PC-3 (cell line): ENCODE measurements around the gene AMN. TPM values are rescaled to one million over a fixed set of nuclear protein-coding genes. Genes with fewer than 3 reads are reported as not detected.

Experiments used
- ATAC-seq: fragments of 200-7000 bp; cut with Tn5 transposase; 2 replicates; pipeline ENCODE4 v1.9.1; 2020; ENCODE audit warnings: mild to moderate bottlenecking, moderate library complexity
- BruUV-seq: library from RNA; stranded (reverse); fragments of 400-500 nt; replicated peaks from 2 replicates; lab custom pipeline; 2021; lab: Mats Ljungman, UMichigan
- CTCF ChIA-PET: fragments of 300-600 bp; sonication (Branson Sonifier 250); formaldehyde crosslinking; loops from one replicate; lab custom pipeline; 2022; ENCODE audit warnings: antibody characterized with exemption; lab: Charles Lee
- POLR2A ChIA-PET: fragments of 300-600 bp; sonication (Branson Sonifier 250); formaldehyde crosslinking; loops from one replicate; lab custom pipeline; 2022; ENCODE audit warnings: antibody characterized with exemption; ENCODE audit not compliant: unreplicated experiment; lab: Charles Lee
- DNase-seq: peaks from one replicate; pipeline ENCODE4 v3.0.0-alpha.2; 2015
- H2AFZ ChIP-seq: fragments of 300-600 bp; sonication (generic); 2 replicates; pipeline ENCODE4 v1.6.0; 2016; ENCODE audit warnings: antibody characterized with exemption, low read length
- H3F3A ChIP-seq: fragments of 300-600 bp; sonication (generic); one replicate; pipeline ENCODE4 v1.6.0; 2017; ENCODE audit warnings: antibody characterized with exemption, low read length, control low read depth, mild to moderate bottlenecking; ENCODE audit not compliant: unreplicated experiment
- H3K27ac ChIP-seq: fragments of 300-600 bp; sonication (generic); 2 replicates; pipeline ENCODE4 v1.5.1; 2016; ENCODE audit warnings: mild to moderate bottlenecking, low read length
- H3K27me3 ChIP-seq: fragments of 300-600 bp; sonication (generic); 2 replicates; pipeline ENCODE4 v1.6.1; 2016; ENCODE audit warnings: low read length, mixed read lengths
- H3K36me3 ChIP-seq: fragments of 300-600 bp; sonication (generic); 2 replicates; pipeline ENCODE4 v1.6.1; 2016; ENCODE audit warnings: low read depth, mixed run types, low read length, mixed read lengths
- H3K4me1 ChIP-seq: fragments of 300-600 bp; sonication (generic); 2 replicates; pipeline ENCODE4 v1.5.1; 2016; ENCODE audit warnings: low read length; ENCODE audit not compliant: insufficient read depth
- H3K4me2 ChIP-seq: fragments of 300-600 bp; sonication (generic); 2 replicates; pipeline ENCODE4 v1.6.0; 2016; ENCODE audit warnings: low read length
- H3K4me3 ChIP-seq: fragments of 300-600 bp; sonication (generic); 2 replicates; pipeline ENCODE4 v1.5.1; 2016; ENCODE audit warnings: mild to moderate bottlenecking, low read length, mixed read lengths
- H3K79me2 ChIP-seq: fragments of 300-600 bp; sonication (generic); 2 replicates; pipeline ENCODE4 v1.6.1; 2017; ENCODE audit warnings: low read length, mixed read lengths
- H3K9ac ChIP-seq: fragments of 300-600 bp; sonication (generic); 2 replicates; pipeline ENCODE4 v1.6.0; 2016; ENCODE audit warnings: mild to moderate bottlenecking, low read length
- H3K9me2 ChIP-seq: fragments of 300-600 bp; sonication (generic); replicated peaks from 2 replicates; pipeline ENCODE4 v1.6.1; 2016; ENCODE audit warnings: mixed run types, low read length, mixed read lengths
- H3K9me3 ChIP-seq: fragments of 300-600 bp; sonication (generic); 2 replicates; pipeline ENCODE4 v1.6.1; 2016; ENCODE audit warnings: low read length, mixed read lengths
- H4K20me1 ChIP-seq: fragments of 300-600 bp; sonication (generic); 2 replicates; pipeline ENCODE4 v1.6.1; 2016; ENCODE audit warnings: low read length, mixed read lengths
- EZH2 ChIP-seq: fragments of 300-600 bp; sonication (generic); IDR thresholded peaks from one replicate; pipeline ENCODE4 v1.6.1; 2017; ENCODE audit warnings: antibody characterized with exemption, mild to moderate bottlenecking, low read length; ENCODE audit not compliant: unreplicated experiment
- EZH2phosphoT487 ChIP-seq: fragments of 300-600 bp; sonication (generic); IDR thresholded peaks from 2 replicates; pipeline ENCODE4 v1.6.1; 2018; ENCODE audit warnings: mild to moderate bottlenecking, antibody characterized with exemption, low read length, borderline replicate concordance
- intact Hi-C: fragments of 100-400 bp; cut with micrococcal nuclease; formaldehyde crosslinking; loops from 2 replicates; pipeline ENCODE4 v1.9.0; 2023
- total RNA-seq: library from RNA; depleted of rRNA; stranded (reverse); fragments of >200 nt; gene quantifications from 2 replicates; pipeline ENCODE4 v1.2.3, GENCODE V29; 2014
- TF ChIP-seq, protein P1 (sequence below): fragments of 300-600 bp; sonication (generic); conservative IDR thresholded peaks from 2 replicates; pipeline ENCODE4 v1.5.1; 2017; ENCODE audit warnings: antibody characterized with exemption, low read depth, mild to moderate bottlenecking, low read length

The AMN gene
- total RNA-seq, 1 experiment from 2014 or later = not detected

- Histone ChIP-seq H3K4me1 (no peaks in the 10 kb centered on the region), H3K4me2 (no peak overlapping the region), H3K79me2 (no peaks in the 10 kb centered on the region), H3K9me2 (no peaks in the 10 kb centered on the region), H3K9ac (no peak overlapping the region), H3K36me3 (peaks cover 2% of the 10 kb centered on the region; the same call in 1 of the 2 replicates), H3K4me3 (no peak overlapping the region), H3K27ac (no peak overlapping the region), H2AFZ (no peak overlapping the region), H3F3A (no peaks in the 10 kb centered on the region), H3K27me3 (no peaks in the 10 kb centered on the region), H4K20me1 (no peaks in the 10 kb centered on the region), H3K9me3 (no peaks in the 10 kb centered on the region)
- no TSS peak for BruUV-seq
- intact Hi-C loops = no loop called here
- TF ChIP-seq, protein P1, sequence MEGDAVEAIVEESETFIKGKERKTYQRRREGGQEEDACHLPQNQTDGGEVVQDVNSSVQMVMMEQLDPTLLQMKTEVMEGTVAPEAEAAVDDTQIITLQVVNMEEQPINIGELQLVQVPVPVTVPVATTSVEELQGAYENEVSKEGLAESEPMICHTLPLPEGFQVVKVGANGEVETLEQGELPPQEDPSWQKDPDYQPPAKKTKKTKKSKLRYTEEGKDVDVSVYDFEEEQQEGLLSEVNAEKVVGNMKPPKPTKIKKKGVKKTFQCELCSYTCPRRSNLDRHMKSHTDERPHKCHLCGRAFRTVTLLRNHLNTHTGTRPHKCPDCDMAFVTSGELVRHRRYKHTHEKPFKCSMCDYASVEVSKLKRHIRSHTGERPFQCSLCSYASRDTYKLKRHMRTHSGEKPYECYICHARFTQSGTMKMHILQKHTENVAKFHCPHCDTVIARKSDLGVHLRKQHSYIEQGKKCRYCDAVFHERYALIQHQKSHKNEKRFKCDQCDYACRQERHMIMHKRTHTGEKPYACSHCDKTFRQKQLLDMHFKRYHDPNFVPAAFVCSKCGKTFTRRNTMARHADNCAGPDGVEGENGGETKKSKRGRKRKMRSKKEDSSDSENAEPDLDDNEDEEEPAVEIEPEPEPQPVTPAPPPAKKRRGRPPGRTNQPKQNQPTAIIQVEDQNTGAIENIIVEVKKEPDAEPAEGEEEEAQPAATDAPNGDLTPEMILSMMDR = no peak
- CTCF ChIA-PET = no interaction called here
- ATAC-seq (no peak), DNase-seq (no peak)
- POLR2A ChIA-PET = no interaction called here
Observed at GRCh38 chr14:102905116-102906108, 17.1 kb upstream of the AMN start.

- H3K36me3 ChIP-seq = peaks cover 2% of the 10 kb centered on the region; the same call in 1 of the 2 replicates
- no TSS peak for BruUV-seq
- no peaks in the 10 kb centered on the region for H3K4me1 ChIP-seq
- ATAC-seq = no peak
- ChIA-PET POLR2A (no interaction called here), CTCF (no interaction called here)
- intact Hi-C loops = no loop called here
- H3K79me2 ChIP-seq = no peaks in the 10 kb centered on the region
- DNase-seq = no peak
- H3K4me2 ChIP-seq = no peak overlapping the region
- TF ChIP-seq EZH2 (no peak), EZH2phosphoT487 (no peak)
- TF ChIP-seq, protein P1 = no peak
- no peaks in the 10 kb centered on the region for H3F3A ChIP-seq
- no peaks in the 10 kb centered on the region for H3K27me3 ChIP-seq
- no peak overlapping the region for H3K27ac ChIP-seq
- no peak overlapping the region for H3K9ac ChIP-seq
- no peaks in the 10 kb centered on the region for H3K9me3 ChIP-seq
- no peak overlapping the region for H3K4me3 ChIP-seq
- H3K9me2 ChIP-seq = no peaks in the 10 kb centered on the region
- no peaks in the 10 kb centered on the region for H4K20me1 ChIP-seq
- H2AFZ ChIP-seq = no peak overlapping the region
Observed at GRCh38 chr14:102906616-102907302, 15.7 kb upstream of the AMN start.
